Gastrocnemius medialis (tissue), 4 donors: ENCODE data around the gene EMC1.

Experiments used
- CTCF ChIP-seq, 5 experiments: fragments of 450-650 bp in 3 of 5; fragments of 200-600 bp in 2 of 5; sonication (generic) in 2 of 5; IDR thresholded peaks in 4 of 5; conservative IDR thresholded peaks in 1 of 5; 1 replicate in 4 of 5; 2 replicates in 1 of 5; pipeline ENCODE4 v1.5.1; 2016 to 2019; ENCODE audit warnings: antibody characterized with exemption in 5 of 5, mild to moderate bottlenecking in 3 of 5, moderate library complexity in 3 of 5
- POLR2A ChIP-seq, 2 donors: fragments of 450-650 bp; IDR thresholded peaks; one replicate each; pipeline ENCODE4 v1.6.1; 2017; ENCODE audit warnings: antibody characterized with exemption in 2 of 2, mild to moderate bottlenecking in 2 of 2, moderate library complexity in 2 of 2

DNA sequence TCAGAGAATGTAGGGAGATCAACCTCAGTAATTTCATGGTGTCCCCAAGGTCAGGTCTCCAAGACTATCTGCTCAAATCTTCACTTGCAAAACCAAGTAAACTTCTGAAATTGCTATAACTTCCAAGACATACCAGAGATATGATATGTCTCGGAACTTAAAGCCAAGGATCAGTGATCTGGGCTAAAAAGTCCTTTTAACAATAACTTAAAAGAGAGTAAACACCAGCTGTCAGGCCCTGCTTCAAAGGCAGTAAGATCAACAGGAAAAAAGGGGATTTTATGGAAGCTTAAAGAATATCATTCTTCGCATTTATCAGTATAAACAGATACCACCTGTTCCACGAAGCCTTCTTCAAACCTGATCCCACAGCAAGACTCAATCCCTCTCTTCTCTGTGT is 55.0 kb downstream of the EMC1 start:
- TF ChIP-seq POLR2A (IDR thresholded peaks at IDR 0.05) (no peak), CTCF (IDR thresholded peaks at IDR 0.05 in 4 of 5, conservative IDR thresholded peaks at IDR 0.05 in 1 of 5) (no peak)
